GM18907 (cell line): Measurements from ENCODE around the gene TMEM176A.

ENCODE experiments used
- ATAC-seq: cut with Tn5 transposase; IDR thresholded peaks from one replicate; pipeline ENCODE4 v1.9.1; 2021; ENCODE audit warnings: mild to moderate bottlenecking, moderate library complexity; ENCODE audit not compliant: unreplicated experiment

TMEM176A gene

GRCh38 chr7:150787321-150788281 is 13.0 kb upstream of the TMEM176A start:
- peak; percentile 52 for ATAC-seq

GRCh38 chr7:150788474-150789269 is 11.9 kb upstream of the TMEM176A start:
- no peak for ATAC-seq

GRCh38 chr7:150790416-150791075 is 10.0 kb upstream of the TMEM176A start:
- no peak for ATAC-seq

DNA sequence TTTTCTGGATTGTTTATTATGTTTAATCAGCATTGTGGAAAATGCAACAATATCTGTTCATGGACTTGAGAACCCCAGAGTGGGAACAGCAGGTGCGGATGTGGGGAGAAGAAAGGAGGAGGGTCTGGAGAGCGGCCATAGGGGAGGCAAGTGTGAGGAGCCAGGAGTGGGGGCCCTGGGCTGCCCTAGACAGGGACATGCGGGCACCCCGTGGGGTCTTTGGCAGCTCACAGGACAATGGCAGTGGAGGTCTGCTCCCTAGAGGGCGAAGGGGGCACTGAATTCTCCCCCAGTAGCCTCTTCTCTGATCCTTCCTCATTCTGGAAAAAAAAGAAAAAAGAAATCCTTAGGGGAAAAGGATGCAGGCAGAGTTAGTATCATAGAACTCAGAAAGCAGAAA is 9.3 kb upstream of the TMEM176A start:
- no peak for ATAC-seq

- no peak for ATAC-seq
Observed at GRCh38 chr7:150791746-150792452, 8.7 kb upstream of the TMEM176A start.

DNA sequence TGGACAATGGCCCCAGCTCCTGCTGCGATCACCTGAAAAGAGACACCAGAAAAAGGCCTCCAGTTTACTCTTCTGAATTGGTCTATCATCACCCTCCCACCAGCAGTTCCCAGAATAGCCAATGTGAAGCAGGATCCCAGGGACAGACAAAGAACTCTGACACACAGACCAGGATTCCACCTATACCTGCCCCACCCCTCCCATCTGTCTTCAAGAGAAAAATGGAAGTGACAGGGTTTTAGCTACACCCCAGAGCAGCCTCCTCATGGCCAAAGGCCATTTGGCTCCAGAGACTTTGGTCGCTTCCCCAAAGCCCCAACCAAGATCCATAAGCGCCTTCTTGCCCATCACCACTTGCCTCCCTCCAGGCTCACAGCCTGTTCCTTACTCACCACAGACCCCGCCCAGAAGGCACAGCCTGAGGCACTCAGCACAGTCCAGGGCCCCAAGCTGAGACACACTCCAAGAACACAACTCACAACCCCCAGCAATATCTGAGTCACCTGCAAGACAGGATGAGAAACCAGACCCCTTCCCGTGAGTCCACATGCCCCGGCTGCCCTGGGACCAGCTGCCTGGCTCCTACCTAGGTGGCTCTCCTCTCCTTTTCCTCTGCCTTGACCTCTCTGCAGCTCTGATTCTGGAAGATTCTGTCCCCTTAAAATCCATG is 6.9 kb upstream of the TMEM176A start:
- no peak for ATAC-seq

DNA sequence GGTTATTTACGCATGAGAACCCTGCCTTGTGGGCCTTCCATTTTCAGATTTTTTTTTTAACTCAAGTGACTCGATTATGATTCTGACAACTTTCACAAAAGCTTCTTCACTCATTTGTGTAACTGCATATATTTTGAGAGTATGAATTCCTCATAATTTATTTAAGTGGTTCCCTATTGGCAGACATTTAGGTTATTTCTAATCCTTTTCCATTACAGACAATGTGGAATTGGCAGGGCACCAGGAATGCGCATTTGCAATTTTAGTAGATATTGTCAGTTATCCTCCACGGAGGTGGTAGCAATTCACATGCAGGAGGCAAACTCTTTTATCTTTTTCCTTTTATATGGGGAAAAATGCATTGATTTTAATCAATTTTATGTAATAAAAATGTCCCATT is 2.9 kb upstream of the TMEM176A start:
- ATAC-seq: no peak

DNA sequence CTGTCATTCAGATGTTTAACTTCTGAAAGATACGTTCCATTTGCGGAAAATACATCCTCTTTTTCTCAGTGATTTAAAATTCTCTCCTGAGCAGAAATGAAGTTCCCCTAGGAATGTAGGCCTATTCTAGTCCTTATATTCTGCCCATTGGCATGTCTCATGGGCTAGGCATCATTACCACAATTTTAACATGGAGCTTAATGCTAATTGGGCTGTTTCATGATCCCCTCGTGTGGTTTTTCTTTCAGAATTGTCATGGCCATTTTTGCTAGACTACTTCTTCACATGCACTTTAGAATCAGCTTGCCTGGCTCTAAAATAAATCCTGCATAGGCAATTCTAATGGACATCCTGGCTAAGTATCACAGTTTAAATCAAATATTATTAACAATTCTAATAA is 1.4 kb upstream of the TMEM176A start:
- ATAC-seq: no peak

DNA sequence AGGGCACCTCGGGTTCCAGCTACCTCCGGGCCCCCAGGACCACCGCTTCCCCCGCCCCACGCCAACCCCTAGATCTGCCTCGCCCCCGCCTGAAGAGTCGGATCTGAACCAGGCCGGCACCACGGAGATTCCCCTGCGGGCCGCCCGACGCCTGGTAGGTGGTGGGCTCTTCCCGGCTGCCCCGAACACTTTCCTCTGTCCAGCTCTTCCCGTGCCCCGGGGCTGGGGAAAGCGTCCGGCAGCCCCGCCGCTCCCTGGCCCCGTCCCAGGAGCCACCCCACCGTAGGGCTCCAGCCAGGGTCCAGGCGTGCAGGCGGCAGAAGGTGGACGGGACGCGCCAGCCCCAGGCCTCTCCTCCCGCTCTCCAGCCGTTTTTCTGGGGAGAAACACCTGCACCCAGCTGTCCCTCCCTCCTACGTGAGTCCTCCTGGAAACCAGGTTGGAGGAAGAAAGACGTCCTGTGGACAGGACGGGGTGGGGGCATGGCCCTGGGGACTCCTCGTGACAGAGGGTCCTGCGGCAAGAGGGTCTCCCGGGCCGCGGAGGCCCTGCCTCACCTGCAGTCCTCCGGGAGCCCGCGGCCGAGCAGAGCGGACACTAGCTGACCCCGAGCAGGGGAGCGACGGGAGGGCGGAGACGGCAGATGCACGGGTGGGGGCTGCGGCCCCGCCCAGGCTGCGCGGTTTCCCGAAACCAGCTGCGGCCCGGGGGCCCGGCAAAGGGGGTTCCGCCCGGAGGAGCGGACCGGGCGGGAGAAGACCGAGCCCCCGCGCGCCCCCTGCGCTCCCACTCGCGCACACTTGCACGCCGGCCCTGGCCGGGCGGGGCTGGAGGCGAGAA is 608 bp upstream of the TMEM176A start, which contains the start of gene TMEM176B:
TSS of gene TMEM176B (minus strand) at position 624 of the 840 bp plus-strand sequence. CDS start 3,795 bp downstream, outside the sequence.
- ATAC-seq: no peak

GRCh38 chr7:150801242-150801945 is 825 bp downstream of the TMEM176A start:
- no peak for ATAC-seq

DNA sequence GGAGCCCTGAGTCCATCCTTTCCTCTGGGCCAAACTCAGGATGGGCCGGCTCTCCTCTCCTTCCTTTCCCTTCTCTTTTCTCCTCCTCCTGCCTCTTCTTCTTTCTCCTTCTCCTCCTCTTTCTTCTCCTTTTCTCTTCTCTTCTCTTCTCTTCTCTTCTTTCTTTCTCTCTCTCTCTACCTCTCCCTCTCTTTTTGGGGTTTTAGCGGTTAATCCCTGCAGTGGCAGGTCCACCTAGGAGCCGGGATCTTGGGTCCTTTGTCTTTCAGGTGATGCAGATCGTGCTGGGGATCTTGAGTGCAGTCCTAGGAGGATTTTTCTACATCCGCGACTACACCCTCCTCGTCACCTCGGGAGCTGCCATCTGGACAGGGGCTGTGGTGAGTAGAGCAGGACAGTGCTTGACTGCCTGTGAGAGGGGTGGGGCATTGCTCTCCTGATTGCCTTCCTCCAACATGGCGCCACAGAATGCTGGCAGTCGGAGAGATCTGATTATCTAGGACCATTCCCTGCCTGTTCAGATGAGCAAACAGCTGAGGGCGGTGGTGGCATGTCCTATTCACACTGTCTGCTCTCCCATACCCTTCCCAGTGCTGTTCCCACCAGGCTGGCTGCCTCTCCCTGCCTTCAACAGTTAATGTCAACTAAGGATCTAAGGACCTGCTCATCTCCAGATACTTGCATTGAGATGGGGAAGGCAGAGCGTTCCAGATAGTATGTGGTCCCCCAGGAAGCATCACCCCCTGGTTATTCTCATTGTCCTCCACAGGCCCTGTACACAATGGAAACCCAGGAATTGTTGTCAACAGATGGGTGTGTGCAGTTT is 1.6 kb downstream of the TMEM176A start:
- ATAC-seq: no peak

DNA sequence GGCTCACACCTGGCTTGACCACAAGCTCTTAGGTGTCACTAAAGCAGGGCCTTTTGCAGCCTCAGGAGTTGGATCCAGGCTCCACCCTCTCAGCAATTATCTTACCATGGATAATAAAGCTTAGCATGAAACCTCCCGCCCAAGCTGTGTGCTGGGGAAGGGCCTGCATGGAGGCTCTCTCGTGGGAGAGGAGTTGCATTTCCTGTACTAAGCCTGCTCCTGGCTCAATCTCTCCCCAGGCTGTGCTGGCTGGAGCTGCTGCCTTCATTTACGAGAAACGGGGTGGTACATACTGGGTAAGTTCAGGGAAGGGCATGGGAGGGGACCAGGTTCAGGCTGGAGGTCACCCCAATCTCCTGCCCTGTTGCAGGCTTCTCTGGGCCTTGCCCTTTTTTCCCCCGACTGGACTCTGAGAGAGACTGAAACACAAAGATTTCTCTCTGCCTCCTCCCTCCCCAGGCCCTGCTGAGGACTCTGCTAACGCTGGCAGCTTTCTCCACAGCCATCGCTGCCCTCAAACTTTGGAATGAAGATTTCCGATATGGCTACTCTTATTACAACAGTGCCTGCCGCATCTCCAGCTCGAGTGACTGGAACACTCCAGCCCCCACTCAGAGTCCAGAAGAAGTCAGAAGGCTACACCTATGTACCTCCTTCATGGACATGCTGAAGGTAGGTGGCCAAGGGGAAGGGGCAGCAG is 2.7 kb downstream of the TMEM176A start:
- ATAC-seq: no peak

DNA sequence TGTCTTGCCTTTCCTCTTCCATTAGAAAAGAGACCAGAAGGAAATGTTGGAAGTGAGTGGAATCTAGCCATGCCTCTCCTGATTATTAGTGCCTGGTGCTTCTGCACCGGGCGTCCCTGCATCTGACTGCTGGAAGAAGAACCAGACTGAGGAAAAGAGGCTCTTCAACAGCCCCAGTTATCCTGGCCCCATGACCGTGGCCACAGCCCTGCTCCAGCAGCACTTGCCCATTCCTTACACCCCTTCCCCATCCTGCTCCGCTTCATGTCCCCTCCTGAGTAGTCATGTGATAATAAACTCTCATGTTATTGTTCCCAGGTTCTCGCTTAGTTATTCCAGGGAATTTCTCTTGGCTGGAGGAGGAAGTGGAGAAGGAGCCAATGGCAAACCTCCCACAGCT is 4.2 kb downstream of the TMEM176A start:
- no peak for ATAC-seq

DNA sequence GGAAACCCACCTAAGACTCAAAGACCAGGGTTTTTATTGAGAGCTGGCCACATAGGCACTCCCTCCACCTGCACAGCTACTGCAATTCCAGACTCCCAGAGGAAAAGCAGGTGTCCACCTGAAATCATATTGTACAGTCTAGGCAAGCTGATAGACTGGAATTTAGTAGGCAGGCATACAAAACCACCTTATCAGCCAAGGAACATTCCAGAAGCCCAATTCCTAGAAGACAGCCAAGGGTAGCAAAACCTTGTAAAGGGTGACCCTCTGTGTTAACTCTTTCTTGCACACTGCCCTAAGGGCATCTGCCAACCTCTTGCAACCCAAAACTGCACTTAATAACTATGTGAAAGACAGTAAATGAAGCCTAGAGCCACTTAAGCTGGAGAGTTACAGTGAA is 5.3 kb downstream of the TMEM176A start:
- ATAC-seq: no peak

GRCh38 chr7:150806454-150806853 is 5.9 kb downstream of the TMEM176A start:
- no peak for ATAC-seq

DNA sequence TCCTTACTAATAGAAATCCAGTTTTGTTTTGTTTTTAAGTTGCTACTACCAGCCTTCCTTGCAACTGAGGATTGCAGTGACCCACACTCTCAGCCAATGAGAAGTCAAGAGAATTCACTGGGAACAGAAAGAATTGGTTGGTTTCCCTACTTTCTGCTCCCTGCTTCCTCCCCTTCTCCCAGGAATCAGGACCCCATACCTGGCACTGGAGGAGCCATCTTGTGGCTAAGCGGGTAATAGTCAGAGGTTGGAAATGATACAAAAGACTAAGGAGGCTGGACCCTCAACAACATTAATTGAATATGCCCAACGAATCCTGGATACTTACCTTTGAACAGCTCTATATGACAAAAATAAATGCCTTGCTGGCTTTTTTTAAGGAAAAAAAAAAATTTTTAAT is 6.3 kb downstream of the TMEM176A start:
- no peak for ATAC-seq
